Stomach (tissue), 9 donors: Measurements from ENCODE around the gene PPP4R2. TPM values are rescaled to one million over a fixed set of nuclear protein-coding genes. Genes with fewer than 3 reads are reported as not detected.

Experiments
- DNase-seq, 2 donors: peaks; one replicate each; pipeline versions ENCODE4 v3.0.0 to v3.0.0-alpha.2; 2013 to 2019
- H3K27ac ChIP-seq, 5 donors: fragments of 200-600 bp in 4 of 5; sonication (generic) in 4 of 5; one replicate each; pipeline ENCODE4 v1.5.1; 2013 to 2019; ENCODE audit warnings: mild to moderate bottlenecking in 1 of 5, moderate library complexity in 1 of 5
- H3K27me3 ChIP-seq, 3 donors: fragments of 200-600 bp; sonication (generic); one replicate each; pipeline ENCODE4 v1.5.1; 2017 to 2019; ENCODE audit warnings: mixed run types in 1 of 3
- H3K36me3 ChIP-seq, 4 donors: fragments of 200-600 bp; sonication (generic); 1 replicate in 3 of 4; 2 replicates in 1 of 4; pipeline ENCODE4 v1.5.1; 2016 to 2019
- H3K4me1 ChIP-seq, 4 donors: fragments of 200-600 bp; sonication (generic); one replicate each; pipeline ENCODE4 v1.5.1; 2016 to 2019
- H3K4me3 ChIP-seq, 4 donors: fragments of 200-600 bp; sonication (generic) in 3 of 4; one replicate each; pipeline ENCODE4 v1.5.1; 2016 to 2019; ENCODE audit warnings: mild to moderate bottlenecking in 1 of 4
- H3K9me3 ChIP-seq, 4 donors: fragments of 200-600 bp; sonication (generic); one replicate each; pipeline ENCODE4 v1.5.1; 2016 to 2019
- CTCF ChIP-seq, 7 experiments: fragments of 450-650 bp in 4 of 7; fragments of 200-600 bp in 3 of 7; sonication (generic) in 3 of 7; IDR thresholded peaks; one replicate each; pipeline ENCODE4 v1.5.1; 2016 to 2019; ENCODE audit warnings: antibody characterized with exemption in 7 of 7, control low read depth in 2 of 7, mild to moderate bottlenecking in 1 of 7
- EP300 ChIP-seq: sonication (generic); formaldehyde crosslinking; IDR thresholded peaks from one replicate; pipeline ENCODE4 v1.6.1; 2017; ENCODE audit warnings: antibody characterized with exemption
- POLR2A ChIP-seq, 4 donors: fragments of 450-650 bp; IDR thresholded peaks; one replicate each; pipeline ENCODE4 v1.6.1; 2016; ENCODE audit warnings: antibody characterized with exemption in 4 of 4, control low read depth in 2 of 4, mild to moderate bottlenecking in 1 of 4, moderate library complexity in 1 of 4
- POLR2AphosphoS5 ChIP-seq, 3 donors: sonication (generic); formaldehyde crosslinking; IDR thresholded peaks; one replicate each; pipeline ENCODE4 v1.6.1; 2016; ENCODE audit warnings: antibody characterized with exemption in 3 of 3
- WGBS, 5 donors: extraction: QIAGEN DNeasy Blood & Tissue Kit in 3 of 5; methylation state at CpG; one replicate each; pipeline versions ENCODE4 v1.1.5 to v1.1.7; 2013 to 2018; 5-methylcytosine and 5-hydroxymethylcytosine counted together
- intact Hi-C: fragments of 100-400 bp; cut with DNase I; formaldehyde crosslinking; loops from one replicate; pipeline ENCODE4 v1.15.1; 2023; ENCODE audit warnings: low total_unique reads
- polyA plus RNA-seq, 3 donors: library from polyadenylated mRNA; stranded (reverse); fragments of 200-250 nt; gene quantifications; one replicate each; pipeline ENCODE4 v1.2.3, GENCODE V29; 2013
- total RNA-seq, 5 donors: library from RNA; depleted of rRNA; stranded (reverse); fragments of >200 nt; gene quantifications; one replicate each; pipeline versions ENCODE4 v1.1.0 to v1.2.3, GENCODE V29; 2014 to 2016
- donor health status: healthy with polysubstance abuse.
- donor health status: Bipolar disorder and iron deficiency.
- donor health status: healthy.

Gene PPP4R2
- total and polyA plus RNA-seq, 8 donors = 10.7 to 100 (median 21.8) TPM

DNA sequence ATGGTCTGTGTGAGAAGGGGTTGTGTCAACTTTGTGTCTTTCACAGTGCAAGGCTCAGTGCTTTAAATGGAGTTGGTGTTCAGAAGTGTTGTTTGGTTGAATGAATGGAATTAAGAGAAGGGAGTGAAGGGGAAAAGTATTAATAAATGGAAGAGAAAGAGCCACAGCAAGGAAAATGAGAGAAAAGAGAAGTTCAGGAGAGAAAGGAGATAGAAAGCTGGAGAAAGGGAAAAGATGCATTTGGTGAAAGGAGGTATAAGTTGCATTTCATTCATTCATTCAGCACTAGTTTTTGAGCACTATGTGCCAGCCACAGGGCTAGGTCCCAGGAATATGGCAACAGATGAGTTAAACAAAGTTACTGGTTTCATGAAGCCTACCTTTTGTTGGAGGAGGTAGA is 34.3 kb upstream of the PPP4R2 start:
- H3K4me1 ChIP-seq = peaks cover 0 to 10% (median 4%) of the 10 kb centered on the region in 4 donors
- H3K27me3 ChIP-seq = no peaks in the 10 kb centered on the region
- H3K4me3 ChIP-seq = no peak overlapping the region
- TF ChIP-seq POLR2AphosphoS5 (IDR thresholded peaks at IDR 0.05) = no peak
- no peaks in the 10 kb centered on the region for H3K9me3 ChIP-seq
- no peak for DNase-seq
- intact Hi-C loops = no loop called here
- H3K27ac ChIP-seq = no peak overlapping the region
- H3K36me3 ChIP-seq = peaks cover 0 to under 1% (median 0%) of the 10 kb centered on the region in 4 donors

GRCh38 chr3:72964633-72965032 is 32.0 kb upstream of the PPP4R2 start:
- peaks cover 0 to 10% (median 4%) of the 10 kb centered on the region in 4 donors for H3K4me1 ChIP-seq
- H3K4me3 ChIP-seq = no peak overlapping the region
- H3K36me3 ChIP-seq = peaks cover 0 to 6% (median 2%) of the 10 kb centered on the region in 4 donors
- H3K27me3 ChIP-seq = no peaks in the 10 kb centered on the region
- H3K9me3 ChIP-seq = no peaks in the 10 kb centered on the region
- intact Hi-C loops = no loop called here
- H3K27ac ChIP-seq = no peak overlapping the region
- no peak for DNase-seq
- TF ChIP-seq POLR2AphosphoS5 (IDR thresholded peaks at IDR 0.05) (no peak), POLR2A (IDR thresholded peaks at IDR 0.05) (no peak), CTCF (IDR thresholded peaks at IDR 0.05) (no peak), EP300 (no peak)

DNA sequence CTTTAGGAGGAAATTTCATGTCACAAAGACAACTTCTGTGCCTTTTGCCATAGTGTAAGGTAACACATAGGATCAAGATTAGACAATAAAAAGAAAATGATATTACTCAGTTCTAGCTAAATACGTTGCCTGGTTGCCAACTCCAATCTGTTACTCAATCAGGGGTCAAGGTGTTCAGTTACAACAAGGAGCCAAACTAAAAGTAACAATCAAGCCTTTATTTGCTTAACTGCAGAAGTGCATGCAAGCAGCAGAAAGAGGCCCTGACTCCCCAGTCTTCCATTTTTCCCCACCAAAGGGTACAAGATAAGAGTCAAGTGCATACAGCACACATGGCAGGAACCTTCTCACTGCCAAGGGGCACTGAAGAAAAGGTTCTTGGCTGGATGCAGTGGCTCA is 28.3 kb upstream of the PPP4R2 start:
- Histone ChIP-seq H3K36me3 (peaks cover 0 to 6% (median 2%) of the 10 kb centered on the region in 4 donors), H3K27me3 (no peaks in the 10 kb centered on the region), H3K4me3 (no peak overlapping the region), H3K4me1 (peaks cover 0 to 7% (median under 1%) of the 10 kb centered on the region in 4 donors), H3K9me3 (no peaks in the 10 kb centered on the region), H3K27ac (no peak overlapping the region)
- WGBS, 5 donors = 34 to 73% (median 45%) methylated on average over 1 of the region's 1 CpG
- intact Hi-C loops = no loop called here
- DNase-seq = peak in 1 of 2 donors; percentile 26
- TF ChIP-seq EP300 (no peak), CTCF (IDR thresholded peaks at IDR 0.05) (no peak)

GRCh38 chr3:72969766-72970165 is 26.8 kb upstream of the PPP4R2 start:
- H3K27me3 ChIP-seq = no peaks in the 10 kb centered on the region
- no peak for DNase-seq
- H3K4me1 ChIP-seq = peaks cover 0 to 13% (median 5%) of the 10 kb centered on the region in 4 donors
- 90 to 98% (median 95%) methylated on average over 3 of the region's 3 CpGs for WGBS, 5 donors
- H3K4me3 ChIP-seq = no peak overlapping the region
- H3K9me3 ChIP-seq = no peaks in the 10 kb centered on the region
- no peak for TF ChIP-seq POLR2A (IDR thresholded peaks at IDR 0.05)
- TF ChIP-seq CTCF (IDR thresholded peaks at IDR 0.05) = no peak
- TF ChIP-seq EP300 = no peak
- no peak for TF ChIP-seq POLR2AphosphoS5 (IDR thresholded peaks at IDR 0.05)
- H3K27ac ChIP-seq = no peak overlapping the region
- intact Hi-C loops = no loop called here
- H3K36me3 ChIP-seq = peaks cover 0 to 6% (median 2%) of the 10 kb centered on the region in 4 donors

- no peaks in the 10 kb centered on the region for H3K9me3 ChIP-seq
- 50 to 88% (median 66%) methylated on average over 2 of the region's 2 CpGs for WGBS, 5 donors
- H3K27me3 ChIP-seq = no peaks in the 10 kb centered on the region
- peaks cover 0 to 6% (median 2%) of the 10 kb centered on the region in 4 donors for H3K36me3 ChIP-seq
- H3K4me1 ChIP-seq = peaks cover 0 to 13% (median 5%) of the 10 kb centered on the region in 4 donors
- H3K4me3 ChIP-seq = no peak overlapping the region
- TF ChIP-seq EP300 = no peak
- TF ChIP-seq POLR2A (IDR thresholded peaks at IDR 0.05) = no peak
- TF ChIP-seq CTCF (IDR thresholded peaks at IDR 0.05) = no peak
- TF ChIP-seq POLR2AphosphoS5 (IDR thresholded peaks at IDR 0.05) = no peak
- H3K27ac ChIP-seq = no peak overlapping the region
- intact Hi-C loops = no loop called here
- no peak for DNase-seq
Observed at GRCh38 chr3:72970942-72971341, 25.7 kb upstream of the PPP4R2 start.
